Body of pancreas (tissue), 4 donors: Measurements from ENCODE around the gene SERAC1.

Source experiments
- POLR2A ChIP-seq, 3 donors: fragments of 450-650 bp; IDR thresholded peaks; one replicate each; pipeline ENCODE4 v1.6.1; 2016; ENCODE audit warnings: antibody characterized with exemption in 3 of 3, mild to moderate bottlenecking in 2 of 3
- TF ChIP-seq, protein P1 (sequence below), 7 experiments: fragments of 450-650 bp in 4 of 7; fragments of 200-600 bp in 3 of 7; sonication (generic) in 3 of 7; IDR thresholded peaks; one replicate each; pipeline ENCODE4 v1.5.1; 2016 to 2019; ENCODE audit warnings: antibody characterized with exemption in 7 of 7

DNA sequence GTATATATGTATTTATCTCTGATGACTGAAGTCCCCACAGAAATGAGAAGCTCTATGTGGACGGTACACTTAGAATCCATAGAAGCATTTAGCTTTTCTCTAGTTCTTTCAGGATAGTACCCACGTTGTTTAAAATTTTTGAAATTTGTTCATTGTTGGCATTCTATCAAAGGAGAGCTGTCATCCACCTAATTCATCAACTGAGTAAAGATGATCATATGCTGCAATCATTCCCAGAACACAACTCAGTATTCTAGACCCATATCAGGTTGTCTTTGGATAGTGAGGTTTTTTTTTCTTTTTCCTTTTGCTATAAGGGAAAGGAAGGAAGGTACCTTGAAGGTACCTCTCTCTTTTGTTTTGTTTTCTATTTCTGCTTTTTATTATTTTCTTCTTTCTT is 9.3 kb downstream of the SERAC1 start:
- TF ChIP-seq, protein P1, sequence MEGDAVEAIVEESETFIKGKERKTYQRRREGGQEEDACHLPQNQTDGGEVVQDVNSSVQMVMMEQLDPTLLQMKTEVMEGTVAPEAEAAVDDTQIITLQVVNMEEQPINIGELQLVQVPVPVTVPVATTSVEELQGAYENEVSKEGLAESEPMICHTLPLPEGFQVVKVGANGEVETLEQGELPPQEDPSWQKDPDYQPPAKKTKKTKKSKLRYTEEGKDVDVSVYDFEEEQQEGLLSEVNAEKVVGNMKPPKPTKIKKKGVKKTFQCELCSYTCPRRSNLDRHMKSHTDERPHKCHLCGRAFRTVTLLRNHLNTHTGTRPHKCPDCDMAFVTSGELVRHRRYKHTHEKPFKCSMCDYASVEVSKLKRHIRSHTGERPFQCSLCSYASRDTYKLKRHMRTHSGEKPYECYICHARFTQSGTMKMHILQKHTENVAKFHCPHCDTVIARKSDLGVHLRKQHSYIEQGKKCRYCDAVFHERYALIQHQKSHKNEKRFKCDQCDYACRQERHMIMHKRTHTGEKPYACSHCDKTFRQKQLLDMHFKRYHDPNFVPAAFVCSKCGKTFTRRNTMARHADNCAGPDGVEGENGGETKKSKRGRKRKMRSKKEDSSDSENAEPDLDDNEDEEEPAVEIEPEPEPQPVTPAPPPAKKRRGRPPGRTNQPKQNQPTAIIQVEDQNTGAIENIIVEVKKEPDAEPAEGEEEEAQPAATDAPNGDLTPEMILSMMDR (IDR thresholded peaks at IDR 0.05), result no peak
- no peak for TF ChIP-seq POLR2A (IDR thresholded peaks at IDR 0.05)
